HG02870 (cell line): Measurements from ENCODE around the gene HES7.

Experiments used
- ATAC-seq: cut with Tn5 transposase; IDR thresholded peaks from one replicate; pipeline ENCODE4 v1.9.1; 2021; ENCODE audit warnings: mild to moderate bottlenecking, moderate library complexity; ENCODE audit not compliant: unreplicated experiment

Gene HES7

GRCh38 chr17:8143581-8144400, 19.9 kb upstream of the HES7 start:
- ATAC-seq, result no peak

GRCh38 chr17:8142887-8143580, 19.1 kb upstream of the HES7 start:
- no peak for ATAC-seq

GRCh38 chr17:8142158-8142886, 18.4 kb upstream of the HES7 start:
- ATAC-seq, result no peak

GRCh38 chr17:8141741-8142140, 17.8 kb upstream of the HES7 start:
- ATAC-seq, result no peak

- ATAC-seq, result no peak
Measured at GRCh38 chr17:8141045-8141444, 17.1 kb upstream of the HES7 start.

GRCh38 chr17:8140065-8141029, 16.4 kb upstream of the HES7 start:
- no peak for ATAC-seq

GRCh38 chr17:8138672-8139371, 14.9 kb upstream of the HES7 start:
- ATAC-seq, result peak; percentile 80

- no peak for ATAC-seq
Measured at GRCh38 chr17:8138374-8138671, 14.4 kb upstream of the HES7 start.

- no peak for ATAC-seq
Measured at GRCh38 chr17:8137645-8138373, 13.9 kb upstream of the HES7 start.

- no peak for ATAC-seq
Measured at GRCh38 chr17:8133941-8134340, 10.0 kb upstream of the HES7 start.

GRCh38 chr17:8133399-8133798, 9.5 kb upstream of the HES7 start:
- ATAC-seq, result no peak

- ATAC-seq, result no peak
Measured at GRCh38 chr17:8131844-8132441, 8.0 kb upstream of the HES7 start.

- ATAC-seq, result no peak
Measured at GRCh38 chr17:8128125-8128784, 4.3 kb upstream of the HES7 start.

- no peak for ATAC-seq
Measured at GRCh38 chr17:8126491-8127066, 2.7 kb upstream of the HES7 start.

GRCh38 chr17:8125947-8126490, 2.1 kb upstream of the HES7 start:
- no peak for ATAC-seq

- no peak for ATAC-seq
Measured at GRCh38 chr17:8125154-8125946, 1.4 kb upstream of the HES7 start.
